SU-DHL-6 (cell line): Measurements from ENCODE around the gene NXN.

Experiments used
- CTCF ChIP-seq: fragments of 200-600 bp; sonication (generic); IDR thresholded peaks from one replicate; pipeline ENCODE4 v1.5.1; 2017; ENCODE audit warnings: antibody characterized with exemption, mild to moderate bottlenecking, low read length, moderate library complexity; ENCODE audit not compliant: insufficient read depth, poor library complexity, severe bottlenecking
- EZH2phosphoT487 ChIP-seq: fragments of 200-600 bp; sonication (generic), shearing (Covaris generic); conservative IDR thresholded peaks from 2 replicates; pipeline ENCODE4 v1.6.1; 2018; ENCODE audit warnings: mild to moderate bottlenecking, antibody characterized with exemption, low read length, moderate library complexity, mixed read lengths

GRCh38 chr17:1008008-1008761 is 28.6 kb upstream of the NXN start:
- TF ChIP-seq CTCF (no peak), EZH2phosphoT487 (no peak)
